ENCODE results near the gene SUCLA2. TPM values are rescaled to one million over a fixed set of nuclear protein-coding genes. Genes with fewer than 3 reads are reported as not detected.
"Not testable (repeated sequence)": the region's sequence is repeated elsewhere in the genome, so short reads cannot be mapped to it uniquely, and the experiment has no call there.

Gene SUCLA2
- total RNA-seq, result 53.5 and 86.1 TPM in 2 replicates

DNA sequence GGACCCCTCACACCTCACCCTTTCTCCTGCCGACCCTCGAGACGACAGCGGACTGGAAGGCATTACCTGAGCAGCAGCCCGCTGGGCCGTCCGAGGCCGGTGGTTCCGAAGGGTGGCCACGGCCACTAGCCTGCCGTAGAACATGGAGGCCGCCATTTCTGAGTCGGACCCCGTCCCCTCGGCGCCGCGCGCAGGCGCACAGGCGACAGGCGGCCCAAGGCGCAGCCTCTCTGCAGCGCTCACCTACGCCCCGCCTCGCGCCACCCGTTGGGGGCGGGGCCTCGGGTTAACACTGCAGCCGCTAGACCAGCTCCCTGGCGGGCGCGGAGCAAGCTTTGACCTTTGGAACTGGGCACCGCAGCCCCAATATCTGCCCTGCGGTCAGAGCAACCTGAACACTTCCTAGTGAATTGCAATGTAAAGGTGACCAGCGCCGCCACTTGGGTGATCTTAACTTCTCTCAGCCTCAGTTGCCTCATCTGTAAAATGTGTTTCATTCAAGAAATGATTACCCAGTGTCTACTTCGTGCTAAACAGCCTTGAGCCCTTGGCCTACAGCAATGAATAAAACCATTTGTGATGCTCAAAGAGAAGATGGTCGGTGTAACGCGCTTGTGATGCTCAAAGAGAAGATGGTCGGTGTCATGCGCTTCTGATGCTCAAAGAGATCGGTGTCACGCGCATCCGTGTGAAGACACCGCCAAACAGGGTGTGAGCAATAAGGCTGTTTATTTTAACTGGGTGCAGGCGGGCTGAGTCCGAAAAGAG, at the start of gene SUCLA2:
TSS of gene SUCLA2 (minus strand) at position 160 of the 768 bp plus-strand sequence. CDS start at position 156, 4 bp downstream.
- peak; percentile 70 for DNase-seq (ENCODE audit: low read depth)

DNA sequence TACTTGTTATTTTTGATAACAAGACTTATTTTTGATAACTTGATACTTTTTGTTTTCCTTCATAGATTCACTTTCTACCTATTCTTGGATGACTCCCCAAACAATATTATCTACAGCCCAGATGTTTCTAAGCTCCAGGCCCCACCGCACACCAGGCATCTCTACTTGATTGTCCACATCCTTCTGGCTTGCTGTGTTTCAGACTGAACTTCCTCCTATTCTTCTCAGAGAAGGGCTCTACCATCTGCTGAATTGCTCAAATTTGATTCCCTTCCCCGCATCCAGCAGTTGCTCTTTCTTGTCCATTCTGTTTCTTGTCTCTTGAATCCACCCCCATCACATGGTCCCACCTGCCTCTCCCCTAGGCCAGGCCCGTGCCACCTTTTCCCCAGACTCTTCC, 49.5 kb upstream of the SUCLA2 start:
- DNase-seq (ENCODE audit: low read depth), result no peak

DNA sequence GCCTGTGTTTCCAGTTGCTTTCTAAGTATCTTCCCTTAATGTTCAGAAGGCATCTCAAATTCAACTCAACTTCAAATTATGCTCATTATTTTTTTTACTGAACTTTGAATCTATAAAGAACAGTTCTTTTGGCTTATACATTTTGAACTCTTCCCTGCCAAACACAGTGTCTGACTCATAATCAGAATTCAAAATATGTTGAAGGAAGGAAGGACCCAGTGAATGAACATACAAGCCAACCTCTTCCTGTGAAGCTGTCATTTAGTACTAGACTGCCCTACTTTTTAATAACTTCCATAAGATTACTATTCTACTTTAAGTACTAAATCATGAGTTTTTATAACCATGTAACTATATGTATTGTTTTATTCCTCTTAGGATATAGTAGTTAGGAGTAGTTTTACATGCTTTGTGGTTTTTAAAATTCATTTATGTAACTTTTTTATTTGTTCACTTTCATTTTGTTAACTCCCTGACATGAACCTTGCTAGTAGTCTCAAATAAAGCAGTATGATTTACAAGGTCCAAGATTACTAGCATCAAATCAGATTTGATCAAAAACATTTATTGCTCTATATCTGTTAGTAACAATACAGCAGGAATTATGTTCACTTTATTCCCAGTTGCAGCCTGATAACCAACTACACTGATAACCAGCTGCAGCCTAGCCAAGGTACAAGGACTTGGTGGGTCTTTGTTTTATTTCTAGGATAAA, 42.9 kb upstream of the SUCLA2 start:
- DNase-seq (ENCODE audit: low read depth), result peak; percentile 34

DNA sequence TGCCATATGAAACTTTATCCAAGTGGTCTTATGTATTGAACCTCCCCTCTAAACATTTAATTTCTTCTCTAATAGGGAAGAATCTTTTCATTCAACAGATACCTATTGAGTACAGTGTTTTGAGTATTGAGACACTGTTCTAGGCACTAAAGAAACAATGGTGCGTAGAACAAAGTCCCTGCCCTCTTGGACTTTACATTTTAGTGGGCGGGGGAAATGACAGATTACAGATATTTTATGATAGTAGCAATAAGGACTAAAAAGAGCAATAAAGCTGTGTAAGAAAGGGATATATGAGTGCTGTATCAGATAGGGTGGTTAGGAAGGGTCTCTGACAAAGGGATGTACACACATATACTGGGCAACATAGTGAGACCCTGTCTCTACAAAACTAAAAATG, 41.8 kb upstream of the SUCLA2 start:
- DNase-seq (ENCODE audit: low read depth), result no peak

DNA sequence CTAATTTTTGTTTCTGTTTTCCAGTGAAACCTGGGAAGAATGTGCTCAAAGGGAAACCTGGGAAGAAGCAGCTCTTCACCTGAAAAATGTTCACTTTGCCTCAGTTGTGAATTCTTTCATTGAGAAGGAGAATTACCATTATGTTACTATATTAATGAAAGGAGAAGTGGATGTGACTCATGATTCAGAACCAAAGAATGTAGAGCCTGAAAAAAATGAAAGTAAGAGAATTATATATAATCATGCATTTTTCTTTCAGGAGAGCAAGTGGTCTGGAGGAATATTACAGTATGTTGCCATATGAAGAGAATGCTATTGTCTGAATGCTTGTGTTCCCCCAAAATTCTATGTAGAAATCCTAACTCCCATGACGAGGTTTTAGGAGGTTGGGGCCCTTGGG, 39.8 kb upstream of the SUCLA2 start:
- DNase-seq (ENCODE audit: low read depth), result no peak

DNA sequence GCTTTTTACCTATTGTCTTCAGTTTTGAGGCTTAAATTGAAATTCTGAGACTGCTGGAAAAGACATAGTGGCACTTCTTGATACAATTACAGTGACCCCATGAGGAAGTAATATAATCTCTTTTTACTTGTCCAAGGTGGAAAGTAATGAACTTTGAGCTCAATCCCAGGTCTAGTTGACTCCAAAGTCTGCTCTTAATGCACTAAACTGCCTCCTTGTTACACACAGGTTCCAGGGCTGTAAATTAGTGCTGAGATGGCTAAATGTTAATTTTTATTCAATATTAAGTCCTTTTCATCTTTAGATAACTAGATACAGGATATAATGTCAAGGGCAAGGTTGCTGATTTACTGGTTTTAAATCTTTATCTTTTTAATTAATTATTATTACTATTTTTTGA, 39.0 kb upstream of the SUCLA2 start:
- DNase-seq (ENCODE audit: low read depth), result no peak

DNA sequence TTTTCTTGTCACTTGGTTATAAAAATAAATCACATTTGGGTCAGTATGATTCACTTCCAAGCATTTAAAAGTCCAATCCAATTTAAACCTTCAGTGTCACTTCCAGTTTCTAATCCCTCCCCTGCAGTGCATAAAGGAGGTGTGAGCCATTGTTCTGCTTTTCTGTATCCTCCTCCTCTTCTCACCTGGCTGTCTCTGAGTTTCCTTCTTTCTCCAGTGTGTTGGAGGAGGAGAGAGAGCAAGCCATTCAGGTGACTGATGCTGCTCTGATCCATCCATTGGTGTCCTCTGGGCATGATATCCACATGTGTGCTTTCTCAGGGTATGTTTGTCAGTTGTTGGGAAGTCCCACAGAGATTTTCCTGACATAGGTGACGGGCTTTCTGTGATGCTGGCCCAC, 37.7 kb upstream of the SUCLA2 start:
- DNase-seq (ENCODE audit: low read depth), result no peak

DNA sequence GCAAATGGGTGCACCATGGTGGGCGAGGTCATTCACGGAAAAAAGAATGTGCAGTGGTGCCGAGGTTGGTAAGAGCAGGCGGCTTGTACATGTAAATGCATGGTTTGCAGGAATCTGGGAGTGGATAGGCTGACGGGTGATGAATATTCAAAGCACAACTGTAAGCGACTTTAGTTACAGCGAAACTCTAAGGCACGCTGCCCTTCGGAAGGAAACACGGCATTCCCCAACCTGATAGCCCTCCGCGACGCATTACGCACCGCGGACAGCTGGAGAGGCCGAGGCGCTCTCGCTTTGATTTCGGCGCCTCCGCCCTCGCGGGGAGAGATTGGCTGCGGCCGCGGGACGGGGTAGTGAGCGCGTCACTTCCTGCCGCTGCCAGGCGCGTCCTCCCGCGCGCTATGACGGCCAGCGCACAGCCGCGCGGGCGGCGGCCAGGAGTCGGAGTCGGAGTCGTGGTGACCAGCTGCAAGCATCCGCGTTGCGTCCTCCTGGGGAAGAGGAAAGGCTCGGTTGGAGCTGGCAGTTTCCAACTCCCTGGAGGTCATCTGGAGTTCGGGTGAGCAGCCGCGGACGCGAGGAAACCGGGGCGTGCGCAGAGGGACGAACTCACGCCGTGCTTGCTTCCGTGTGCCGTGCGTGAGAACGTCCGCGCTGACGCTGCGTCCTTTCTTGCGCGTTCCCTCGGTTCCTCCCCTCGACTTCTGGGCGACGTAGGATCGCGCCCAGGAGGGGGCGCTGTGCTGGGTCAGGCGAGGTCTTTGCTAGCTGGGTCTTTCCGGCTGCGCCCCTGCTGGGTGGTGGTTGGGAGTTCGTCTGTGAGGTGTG, 36.5 kb upstream of the SUCLA2 start, which contains the start of gene NUDT15:
TSS of gene NUDT15 (plus strand) at position 381 of the 828 bp plus-strand sequence. CDS start at position 402, 21 bp downstream.
- peak; percentile 88 for DNase-seq (ENCODE audit: low read depth)

DNA sequence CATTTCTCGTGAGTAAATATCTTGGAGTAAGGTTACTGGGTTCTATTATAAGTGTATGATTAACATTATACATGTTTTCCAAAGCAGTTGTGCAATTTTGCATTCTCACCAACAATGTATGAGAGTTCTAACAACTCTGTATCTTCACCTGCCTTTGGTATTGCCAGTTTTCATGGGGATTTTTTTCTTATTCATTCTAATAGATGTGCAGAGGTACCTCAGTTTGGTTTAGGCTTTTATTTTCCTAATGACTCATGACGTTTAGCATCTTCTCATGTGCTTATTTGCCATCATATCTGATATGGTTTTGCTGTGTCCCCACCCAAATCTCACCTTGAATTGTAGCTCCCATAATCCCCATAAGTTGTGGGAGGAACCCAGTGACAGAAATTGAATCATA, 28.8 kb upstream of the SUCLA2 start:
- no peak for DNase-seq (ENCODE audit: low read depth)

DNA sequence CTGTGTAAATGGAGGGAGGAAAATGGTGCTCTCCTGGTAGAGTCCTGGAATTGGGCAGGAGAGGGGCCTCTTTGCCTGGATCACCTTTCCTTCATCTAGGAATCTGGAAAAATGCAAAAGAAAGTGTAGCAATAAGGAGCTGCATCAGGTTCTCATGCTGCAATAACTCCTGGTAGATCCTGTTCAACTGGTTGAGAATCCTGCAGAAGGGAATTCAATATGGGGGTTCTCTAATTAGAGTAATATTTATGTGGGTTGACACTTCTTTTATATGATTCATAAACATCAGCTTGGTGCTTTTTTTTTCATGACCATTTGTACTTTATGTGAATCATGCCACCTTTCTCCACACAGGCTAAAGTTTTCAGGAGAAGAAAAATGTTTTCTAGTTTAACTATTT, 27.0 kb upstream of the SUCLA2 start:
- no peak for DNase-seq (ENCODE audit: low read depth)

DNA sequence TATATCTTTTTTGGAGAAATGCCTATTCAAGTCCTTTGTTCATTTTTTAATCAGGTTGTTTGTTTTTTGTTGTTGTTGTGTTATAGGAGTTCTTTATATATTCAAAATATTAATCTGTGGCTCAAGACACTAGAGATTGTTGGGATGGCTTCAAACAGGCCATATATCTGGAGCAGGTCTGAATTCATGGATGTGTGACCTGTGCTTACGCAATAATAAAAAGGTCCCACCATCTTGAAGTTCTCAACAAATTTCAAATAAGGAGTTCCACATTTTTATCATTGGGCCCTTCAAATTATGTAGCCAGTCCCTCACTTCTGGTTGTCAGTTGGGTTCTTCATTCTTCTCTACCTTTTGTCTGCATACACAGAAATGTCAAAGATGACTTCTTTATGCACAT, 18.7 kb upstream of the SUCLA2 start:
- DNase-seq (ENCODE audit: low read depth), result no peak

DNA sequence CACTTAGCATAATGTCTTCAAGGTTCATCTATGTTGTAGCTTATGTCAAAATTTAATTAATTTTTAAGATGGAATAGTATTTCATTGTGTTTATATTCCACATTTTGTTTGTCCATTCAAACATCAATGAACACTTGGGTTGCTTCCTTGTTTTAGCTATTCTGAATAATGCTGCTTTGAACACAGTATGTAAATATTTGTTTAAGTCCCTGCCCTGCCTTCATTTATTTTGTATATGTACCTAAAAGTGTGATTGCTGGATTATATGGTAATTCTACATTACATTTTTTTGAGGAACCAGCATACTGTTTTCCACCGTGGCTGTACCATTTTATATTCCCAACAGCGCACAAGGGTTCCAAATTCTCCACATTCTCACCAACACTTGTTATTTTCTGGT, 17.6 kb upstream of the SUCLA2 start:
- DNase-seq (ENCODE audit: low read depth), result no peak

DNA sequence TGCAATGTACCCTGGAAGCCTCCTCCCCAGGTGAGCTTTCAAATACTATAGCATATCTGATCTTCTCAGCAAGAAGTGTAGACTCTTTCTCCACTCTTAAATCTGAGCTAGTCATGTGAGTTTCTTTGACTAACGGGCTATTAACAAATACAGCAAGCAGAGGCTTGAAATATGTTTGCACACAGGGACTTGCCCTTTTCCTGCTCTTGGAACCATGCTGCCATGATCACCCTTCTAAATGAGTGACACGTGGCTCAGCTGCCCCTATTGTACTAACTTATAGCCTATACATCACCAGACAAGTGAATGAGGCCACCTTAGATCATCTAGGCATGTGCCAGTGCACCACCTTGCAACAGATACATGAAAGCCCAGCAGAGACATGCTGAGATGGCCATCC, 13.3 kb upstream of the SUCLA2 start:
- no peak for DNase-seq (ENCODE audit: low read depth)

DNA sequence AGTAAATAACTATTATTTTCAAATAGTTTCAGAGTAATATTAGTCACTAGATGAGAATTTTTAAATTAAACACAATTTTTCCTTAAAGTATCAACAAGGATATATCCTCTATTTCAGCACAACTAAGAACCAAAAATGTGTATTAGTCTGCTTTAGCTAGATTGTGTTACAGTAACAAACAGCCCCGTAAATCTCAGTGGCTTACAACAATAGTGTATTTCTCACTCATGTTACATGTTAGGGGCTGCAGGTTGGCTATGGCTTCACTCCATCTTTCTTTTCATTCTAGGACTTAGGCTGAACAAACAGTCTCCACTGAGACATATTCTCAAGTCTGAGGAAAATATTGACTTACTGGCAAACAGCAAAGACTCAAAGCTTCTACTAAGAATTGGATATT, 11.6 kb upstream of the SUCLA2 start:
- no peak for DNase-seq (ENCODE audit: low read depth)

DNA sequence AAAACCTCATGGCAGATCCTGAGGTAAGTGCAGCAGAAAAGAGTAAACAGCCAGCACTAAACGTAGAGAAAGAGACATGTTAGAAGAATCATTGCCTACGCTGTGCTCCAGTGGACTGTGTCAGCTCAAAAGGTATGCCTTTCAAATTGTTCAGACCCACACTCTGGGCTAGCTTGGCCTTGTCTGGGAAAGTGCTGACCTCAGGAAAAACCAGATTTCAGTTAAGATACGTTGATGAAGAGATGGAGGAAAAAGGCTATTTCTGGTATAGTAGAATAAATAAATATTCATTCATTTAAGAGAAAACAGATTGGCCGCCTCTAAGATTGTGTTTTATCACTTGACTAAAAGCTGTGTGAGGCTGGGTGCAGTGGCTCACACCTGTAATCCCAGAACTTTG, 9.6 kb upstream of the SUCLA2 start:
- DNase-seq (ENCODE audit: low read depth), result peak; percentile 30

DNA sequence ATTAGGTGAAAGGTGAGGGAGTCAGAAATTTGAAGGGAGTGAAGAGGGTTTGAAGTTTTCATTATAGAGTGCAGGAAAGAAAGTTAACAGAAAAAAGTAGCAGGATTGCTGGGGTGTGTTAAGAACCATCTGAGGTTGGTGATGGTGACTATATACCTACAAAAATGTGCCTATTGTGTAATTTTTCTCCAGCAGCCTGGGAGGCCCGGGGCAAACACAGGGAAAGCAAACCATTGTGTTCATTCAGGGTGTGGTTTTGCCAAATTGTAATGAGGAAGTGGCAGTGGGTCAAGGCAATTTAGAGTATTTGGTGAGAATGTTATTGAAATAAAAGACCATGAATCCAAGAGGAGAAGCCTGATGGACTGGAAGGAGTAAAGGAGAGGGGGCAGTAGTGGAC, 8.2 kb upstream of the SUCLA2 start:
- DNase-seq (ENCODE audit: low read depth), result peak; percentile 94

DNA sequence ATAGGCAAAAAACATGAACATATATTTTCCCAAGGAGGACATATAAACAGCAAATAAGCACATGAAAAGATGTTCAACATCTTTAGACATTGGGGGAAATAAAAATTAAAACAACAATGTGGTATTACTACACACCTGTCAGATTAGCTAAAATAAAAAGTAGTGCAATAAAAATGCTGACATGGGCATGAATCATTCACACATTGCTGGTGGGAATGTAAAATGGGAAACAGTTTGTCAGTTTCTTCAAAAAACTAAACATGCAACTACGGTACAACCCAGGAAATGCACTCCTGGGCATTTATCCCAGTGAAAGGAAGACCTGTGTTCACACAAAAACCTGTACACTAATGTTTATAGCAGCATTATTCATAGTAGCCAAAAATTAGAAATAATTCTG, 5.3 kb upstream of the SUCLA2 start:
- DNase-seq (ENCODE audit: low read depth), result peak; percentile 61

DNA sequence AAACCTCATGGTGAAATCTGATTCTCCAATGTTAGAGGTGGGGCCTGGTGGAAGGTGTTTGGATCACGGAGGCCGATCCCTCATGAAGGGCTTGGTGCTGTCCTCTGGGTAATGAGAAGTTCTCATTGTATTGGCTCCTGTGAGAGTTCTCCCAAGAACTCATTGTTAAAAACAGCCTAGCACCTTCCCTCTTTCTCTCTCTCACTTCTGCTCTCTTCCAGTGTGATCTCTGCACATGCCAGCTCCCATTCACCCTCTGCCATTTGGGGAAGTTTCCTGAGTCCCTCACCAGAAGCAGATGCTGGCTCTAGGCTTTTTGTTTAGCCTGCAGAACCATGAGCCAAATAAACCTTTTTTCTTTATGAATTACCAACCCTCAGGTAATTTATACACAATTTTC, 3.1 kb upstream of the SUCLA2 start:
- no peak for DNase-seq (ENCODE audit: low read depth)

DNA sequence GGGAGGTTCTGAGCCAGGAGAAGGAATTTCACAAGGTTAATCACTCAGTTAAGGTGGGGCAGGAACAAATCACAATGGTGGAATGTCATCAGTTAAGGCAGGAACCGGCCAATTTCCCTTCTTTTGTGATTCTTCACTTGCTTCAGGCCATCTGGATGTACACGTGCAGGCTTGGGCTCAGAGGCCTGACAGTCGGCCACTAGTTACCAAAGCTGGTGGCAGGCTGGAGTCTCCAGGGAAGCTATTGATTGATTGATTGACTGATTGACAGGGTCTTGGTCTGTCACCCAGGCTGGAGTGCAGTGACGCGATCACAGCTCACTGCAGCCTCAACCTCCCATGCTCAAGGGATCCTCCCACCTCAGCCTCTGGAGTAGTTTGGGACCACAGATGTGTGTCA, 926 bp upstream of the SUCLA2 start:
- DNase-seq (ENCODE audit: low read depth), result not testable (repeated sequence)

DNA sequence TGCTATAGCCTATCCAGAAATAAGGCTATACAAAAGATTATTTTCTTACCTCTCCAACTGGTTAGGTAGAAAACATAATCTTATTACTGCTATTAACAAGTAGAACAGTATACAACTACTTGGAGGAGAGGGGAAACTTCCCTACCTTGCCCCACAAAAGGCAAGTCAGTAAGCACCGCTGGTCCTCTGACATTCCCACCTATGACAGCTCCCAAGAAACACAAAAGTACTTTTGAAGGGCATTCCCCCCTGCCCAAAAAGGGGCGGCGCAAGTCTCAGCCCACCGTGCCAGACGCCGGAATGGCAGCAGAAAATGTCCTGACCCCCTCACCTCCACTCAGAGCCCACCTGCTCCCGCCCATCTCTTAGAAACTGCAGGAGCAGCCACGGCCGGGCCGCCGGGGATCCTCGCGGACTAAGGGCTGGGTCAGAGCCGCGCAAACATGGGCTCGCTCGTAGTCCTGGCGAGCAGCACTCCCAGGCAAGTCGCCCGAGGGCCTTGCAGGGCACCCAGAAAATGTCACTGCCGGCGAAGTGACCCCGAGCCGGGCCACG, 437 bp downstream of the SUCLA2 start:
- no peak for DNase-seq (ENCODE audit: low read depth)

DNA sequence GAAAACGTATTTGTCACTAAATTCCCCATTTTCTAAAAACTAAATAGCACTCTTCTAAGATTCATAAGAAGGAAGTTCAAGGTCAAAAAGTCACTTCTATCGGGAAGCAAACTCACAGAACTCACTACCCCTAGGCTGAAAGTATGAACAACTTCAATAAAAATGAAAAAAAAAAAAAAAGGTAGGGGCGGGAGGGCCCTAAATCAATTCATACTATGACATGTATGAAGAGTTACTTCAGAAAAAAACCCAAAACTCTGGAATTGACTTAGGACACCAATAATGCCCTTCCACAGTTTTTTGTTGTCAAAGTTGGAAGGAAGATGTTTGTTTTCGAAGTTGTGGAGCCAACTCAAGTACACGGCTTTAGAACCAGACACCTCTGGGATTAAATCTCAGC, 1.1 kb downstream of the SUCLA2 start:
- DNase-seq (ENCODE audit: low read depth), result no peak

DNA sequence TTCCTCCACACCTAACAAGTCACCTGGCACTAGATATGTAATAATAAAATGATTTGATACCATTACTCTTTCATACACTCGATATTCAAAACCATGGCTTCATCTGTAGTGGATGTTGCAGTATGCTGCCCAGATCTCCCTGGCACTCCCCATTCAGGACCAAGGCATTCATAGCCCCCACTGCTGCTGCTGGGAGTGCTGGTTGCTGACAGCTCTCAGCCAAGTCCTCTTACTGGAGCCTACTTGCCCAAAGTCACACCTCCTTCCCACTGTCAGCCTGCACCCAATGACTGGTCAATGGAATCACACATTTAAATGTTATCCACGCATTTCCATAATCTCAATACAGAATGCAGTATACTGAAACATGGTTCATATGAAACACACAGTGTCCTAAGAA, 3.7 kb downstream of the SUCLA2 start:
- DNase-seq (ENCODE audit: low read depth), result no peak

Data from renal cortical epithelial cell (primary cell).